ENCODE results near the gene PCSK7. TPM values are rescaled to one million over a fixed set of nuclear protein-coding genes. Genes with fewer than 3 reads are reported as not detected.

PCSK7 gene
- total and polyA plus RNA-seq, 2 of the 4 experiments (the other 2 are of a cell fraction), result 35.8 to 54.3 TPM

DNA sequence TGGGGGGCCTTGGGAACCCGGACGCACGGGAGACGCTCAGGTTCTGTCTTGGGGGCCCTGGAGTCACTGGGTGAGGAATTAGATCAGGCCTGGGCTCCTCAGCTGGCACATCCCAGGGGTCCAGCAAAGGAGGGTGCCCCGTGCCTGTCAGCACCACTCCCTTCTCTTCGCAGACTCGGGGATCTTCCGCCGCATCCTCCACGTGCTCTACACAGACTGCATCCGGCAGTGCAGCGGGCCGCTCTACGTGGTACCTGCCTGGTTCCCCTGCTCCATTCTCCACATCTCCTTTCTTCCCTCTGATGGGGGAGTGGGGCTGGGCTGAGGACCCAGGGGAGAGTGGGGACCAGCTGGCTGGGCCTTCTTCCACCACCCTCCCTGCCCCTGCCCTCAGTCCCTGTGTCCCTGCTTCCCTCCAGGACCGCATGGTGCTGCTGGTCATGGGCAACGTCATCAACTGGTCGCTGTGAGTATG is 39.4 kb downstream of the PCSK7 start (continued):
- no peak for TF ChIP-seq RAD21 (IDR thresholded peaks at IDR 0.05; ENCODE audit: low read length)
- TF ChIP-seq NFE2L2 (IDR thresholded peaks at IDR 0.05; ENCODE audit: low read depth, low read length), result no peak
- TF ChIP-seq FOS (IDR thresholded peaks at IDR 0.05; ENCODE audit: low read depth, low read length), result no peak

DNA sequence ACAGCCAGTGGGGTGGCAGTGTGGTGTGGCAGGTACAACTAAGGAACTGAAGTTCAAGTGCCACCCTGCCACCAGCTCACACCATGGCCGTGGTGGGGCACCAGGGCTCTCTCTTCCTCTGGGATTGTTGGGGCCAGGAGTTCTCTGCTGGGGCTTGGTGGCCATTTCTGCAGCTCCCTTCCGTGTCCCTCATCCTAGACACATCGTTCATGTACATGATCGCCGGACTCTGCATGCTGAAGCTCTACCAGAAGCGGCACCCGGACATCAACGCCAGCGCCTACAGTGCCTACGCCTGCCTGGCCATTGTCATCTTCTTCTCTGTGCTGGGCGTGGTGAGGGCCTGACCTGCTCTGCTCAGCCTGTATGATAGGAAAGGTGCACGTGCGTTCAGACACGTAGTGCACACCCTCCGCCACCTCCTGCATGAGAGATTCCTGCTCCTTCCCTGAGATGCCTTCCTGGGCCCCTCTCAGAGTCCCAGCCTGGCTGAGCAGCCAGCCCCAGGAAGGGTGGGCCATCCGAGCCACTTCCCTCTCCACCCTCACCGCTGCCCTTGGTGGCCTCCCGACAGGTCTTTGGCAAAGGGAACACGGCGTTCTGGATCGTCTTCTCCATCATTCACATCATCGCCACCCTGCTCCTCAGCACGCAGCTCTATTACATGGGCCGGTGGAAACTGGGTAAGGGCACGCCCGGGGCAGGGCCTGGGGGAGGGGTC is 40.0 kb downstream of the PCSK7 start:
- Histone ChIP-seq H3K18ac (ENCODE audit: low read depth, low read length) (no peak overlapping the region), H3K14ac (replicated peaks; ENCODE audit: low read depth, low read length) (no peak overlapping the region), H3K56ac (ENCODE audit: extremely low read depth, insufficient read depth, low read length) (no peak overlapping the region), H3K4me1 (ENCODE audit: control insufficient read depth, insufficient read depth, low read length) (no peaks in the 10 kb centered on the region), H2BK15ac (ENCODE audit: low read depth, low read length) (no peak overlapping the region), H4K91ac (ENCODE audit: insufficient read depth, low read depth, low read length) (no peak overlapping the region), H3K4me3 (ENCODE audit: insufficient read depth, low read depth, low read length) (no peak overlapping the region), H4K8ac (ENCODE audit: low read depth in 2 of 2, low read length in 2 of 2) (no peak overlapping the region), H4K20me1 (ENCODE audit: insufficient read depth, low read length) (no peaks in the 10 kb centered on the region), H3K27me3 (ENCODE audit: control insufficient read depth, insufficient read depth, low read length) (no peaks in the 10 kb centered on the region), H2AK5ac (ENCODE audit: low read depth, low read length) (no peak overlapping the region), H2AFZ (replicated peaks; ENCODE audit: low read length, poor library complexity) (no peak overlapping the region), H2BK5ac (ENCODE audit: low read depth, low read length, poor library complexity, severe bottlenecking) (no peak overlapping the region), H4K5ac (ENCODE audit: low read depth, low read length) (no peak overlapping the region), H3K27ac (ENCODE audit: insufficient read depth, low read length) (no peak overlapping the region), H3K23ac (ENCODE audit: low read depth, low read length) (no peak overlapping the region), H3K4me2 (ENCODE audit: low read depth, low read length) (no peak overlapping the region), H3K36me3 (ENCODE audit: control insufficient read depth, insufficient read depth, low read length) (peaks cover 66% of the 10 kb centered on the region), H3K9me1 (ENCODE audit: insufficient read depth, low read length) (peaks cover 4% of the 10 kb centered on the region; the same call in 1 of the 2 replicates), H2AK9ac (replicated peaks; ENCODE audit: low read depth, low read length, poor library complexity) (no peak overlapping the region), H3K79me1 (ENCODE audit: low read depth in 1 of 2, low read length in 2 of 2) (peaks cover 0 to 3% of the 10 kb centered on the region in 2 experiments; a peak in 2 of 4 replicates), H3K9me3 (ENCODE audit: control insufficient read depth, insufficient read depth, low read length) (no peaks in the 10 kb centered on the region), H2BK20ac (ENCODE audit: low read depth, low read length) (no peak overlapping the region), H2BK120ac (ENCODE audit: low read depth, low read length) (no peak overlapping the region), H3K4ac (ENCODE audit: low read depth, low read length) (no peak overlapping the region), H3K9ac (ENCODE audit: low read depth, low read length) (no peak overlapping the region)
- 100% methylated on average over 9 of the region's 26 CpGs; no CpG with 5 or more reads in 1 of the 2 experiments for WGBS, 2 experiments (ENCODE audit: extremely low coverage in 2 of 2, insufficient read length in 1 of 2)
- POLR2A ChIA-PET (ENCODE audit: unreplicated experiment), result no interaction called here
- BruUV-seq (replicated peaks), result no TSS peak
- dilution Hi-C loops (cut with HindIII; ENCODE audit: low sequenced_read_pairs, unreplicated experiment), result no loop called here
- DNase-seq, result no peak
- in situ Hi-C loops (cut with MboI; ENCODE audit: low sequenced_read_pairs), result no loop called here
- CTCF ChIA-PET, result interaction anchor here (0.5 kb wide), 1 partner anchor 22 kb away, joined by 5 read pairs; no protein-coding TSS in a partner anchor
- no peak for ATAC-seq (ENCODE audit: low read depth)
- intact Hi-C loops (cut with micrococcal nuclease), result no loop called here
- TF ChIP-seq SMC3 (IDR thresholded peaks at IDR 0.05; ENCODE audit: low read depth, low read length) (no peak), MXI1 (IDR thresholded peaks at IDR 0.05; ENCODE audit: borderline replicate concordance, low read depth, low read length) (no peak), BHLHE40 (IDR thresholded peaks at IDR 0.05; ENCODE audit: low read depth, low read length) (no peak), FOS (IDR thresholded peaks at IDR 0.05; ENCODE audit: low read depth, low read length) (no peak), NFE2L2 (IDR thresholded peaks at IDR 0.05; ENCODE audit: low read depth, low read length) (no peak), RAD21 (IDR thresholded peaks at IDR 0.05; ENCODE audit: low read length) (no peak), RCOR1 (IDR thresholded peaks at IDR 0.05; ENCODE audit: insufficient replicate concordance, low read length) (no peak), MAZ (IDR thresholded peaks at IDR 0.05; ENCODE audit: borderline replicate concordance, low read depth, low read length) (no peak), RFX5 (IDR thresholded peaks at IDR 0.05; ENCODE audit: low read depth, low read length) (no peak), MAFK (IDR thresholded peaks at IDR 0.05; ENCODE audit: low read depth, low read length) (no peak), CEBPB (IDR thresholded peaks at IDR 0.05; ENCODE audit: low read depth, low read length) (no peak), POLR2A (IDR thresholded peaks at IDR 0.05; ENCODE audit: low read depth, low read length) (no peak)
- TF ChIP-seq, protein P1, sequence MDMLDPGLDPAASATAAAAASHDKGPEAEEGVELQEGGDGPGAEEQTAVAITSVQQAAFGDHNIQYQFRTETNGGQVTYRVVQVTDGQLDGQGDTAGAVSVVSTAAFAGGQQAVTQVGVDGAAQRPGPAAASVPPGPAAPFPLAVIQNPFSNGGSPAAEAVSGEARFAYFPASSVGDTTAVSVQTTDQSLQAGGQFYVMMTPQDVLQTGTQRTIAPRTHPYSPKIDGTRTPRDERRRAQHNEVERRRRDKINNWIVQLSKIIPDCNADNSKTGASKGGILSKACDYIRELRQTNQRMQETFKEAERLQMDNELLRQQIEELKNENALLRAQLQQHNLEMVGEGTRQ (IDR thresholded peaks at IDR 0.05; ENCODE audit: low read depth, low read length), result no peak
- TF ChIP-seq, protein P2, sequence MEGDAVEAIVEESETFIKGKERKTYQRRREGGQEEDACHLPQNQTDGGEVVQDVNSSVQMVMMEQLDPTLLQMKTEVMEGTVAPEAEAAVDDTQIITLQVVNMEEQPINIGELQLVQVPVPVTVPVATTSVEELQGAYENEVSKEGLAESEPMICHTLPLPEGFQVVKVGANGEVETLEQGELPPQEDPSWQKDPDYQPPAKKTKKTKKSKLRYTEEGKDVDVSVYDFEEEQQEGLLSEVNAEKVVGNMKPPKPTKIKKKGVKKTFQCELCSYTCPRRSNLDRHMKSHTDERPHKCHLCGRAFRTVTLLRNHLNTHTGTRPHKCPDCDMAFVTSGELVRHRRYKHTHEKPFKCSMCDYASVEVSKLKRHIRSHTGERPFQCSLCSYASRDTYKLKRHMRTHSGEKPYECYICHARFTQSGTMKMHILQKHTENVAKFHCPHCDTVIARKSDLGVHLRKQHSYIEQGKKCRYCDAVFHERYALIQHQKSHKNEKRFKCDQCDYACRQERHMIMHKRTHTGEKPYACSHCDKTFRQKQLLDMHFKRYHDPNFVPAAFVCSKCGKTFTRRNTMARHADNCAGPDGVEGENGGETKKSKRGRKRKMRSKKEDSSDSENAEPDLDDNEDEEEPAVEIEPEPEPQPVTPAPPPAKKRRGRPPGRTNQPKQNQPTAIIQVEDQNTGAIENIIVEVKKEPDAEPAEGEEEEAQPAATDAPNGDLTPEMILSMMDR (conservative IDR thresholded peaks at IDR 0.05; ENCODE audit: low read depth, low read length), result no peak
